NCI-H1417 treated with DMSO at 0.1 percent for 48 hours (cell line): ENCODE measurements around the gene PPARG.
"Not testable (repeated sequence)": the region's sequence is repeated elsewhere in the genome, so short reads cannot be mapped to it uniquely, and the experiment has no call there.

Experiments
- DNase-seq: peaks from one replicate; lab custom pipeline; 2025; lab: John Stamatoyannopoulos, UW

PPARG gene

DNA sequence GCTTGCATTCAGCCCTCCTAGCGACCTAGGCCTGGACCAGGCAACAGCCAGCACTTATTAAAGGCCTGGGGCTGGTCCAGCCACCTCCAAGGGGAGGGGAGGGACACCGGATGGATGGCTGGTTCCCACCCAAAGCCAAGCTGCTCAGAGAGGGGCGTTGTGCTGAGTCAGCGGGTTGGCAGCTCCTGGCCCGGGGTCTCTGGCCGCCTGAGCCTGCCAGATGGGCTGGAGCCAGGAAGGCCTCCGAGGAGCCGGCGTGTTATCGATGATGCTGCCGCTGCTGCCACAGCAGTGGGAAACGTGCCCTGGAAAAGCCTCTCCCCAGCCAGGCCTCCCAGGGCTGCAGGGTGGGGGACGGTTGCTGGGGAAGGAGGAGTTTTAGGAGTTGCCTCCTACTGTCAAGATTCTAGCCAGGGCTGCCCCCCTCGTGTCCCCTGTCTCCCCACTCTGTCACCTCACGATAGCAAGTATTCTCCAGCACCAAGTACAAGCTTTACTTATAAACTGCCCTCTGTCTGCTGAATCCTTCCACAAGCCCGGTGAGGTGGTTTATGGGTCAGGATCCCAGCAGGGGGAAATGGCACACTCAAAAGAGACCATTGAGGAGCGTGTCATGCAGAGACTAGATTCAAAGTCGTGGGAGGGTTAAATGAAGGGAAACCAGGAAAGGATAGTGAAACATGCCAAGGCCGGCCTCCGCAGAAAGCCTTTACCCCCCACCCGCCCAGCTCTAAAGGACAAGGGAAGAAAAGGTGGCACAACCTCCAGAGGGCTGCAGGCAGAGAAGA, 152.3 kb downstream of the PPARG start:
- no peak for DNase-seq

DNA sequence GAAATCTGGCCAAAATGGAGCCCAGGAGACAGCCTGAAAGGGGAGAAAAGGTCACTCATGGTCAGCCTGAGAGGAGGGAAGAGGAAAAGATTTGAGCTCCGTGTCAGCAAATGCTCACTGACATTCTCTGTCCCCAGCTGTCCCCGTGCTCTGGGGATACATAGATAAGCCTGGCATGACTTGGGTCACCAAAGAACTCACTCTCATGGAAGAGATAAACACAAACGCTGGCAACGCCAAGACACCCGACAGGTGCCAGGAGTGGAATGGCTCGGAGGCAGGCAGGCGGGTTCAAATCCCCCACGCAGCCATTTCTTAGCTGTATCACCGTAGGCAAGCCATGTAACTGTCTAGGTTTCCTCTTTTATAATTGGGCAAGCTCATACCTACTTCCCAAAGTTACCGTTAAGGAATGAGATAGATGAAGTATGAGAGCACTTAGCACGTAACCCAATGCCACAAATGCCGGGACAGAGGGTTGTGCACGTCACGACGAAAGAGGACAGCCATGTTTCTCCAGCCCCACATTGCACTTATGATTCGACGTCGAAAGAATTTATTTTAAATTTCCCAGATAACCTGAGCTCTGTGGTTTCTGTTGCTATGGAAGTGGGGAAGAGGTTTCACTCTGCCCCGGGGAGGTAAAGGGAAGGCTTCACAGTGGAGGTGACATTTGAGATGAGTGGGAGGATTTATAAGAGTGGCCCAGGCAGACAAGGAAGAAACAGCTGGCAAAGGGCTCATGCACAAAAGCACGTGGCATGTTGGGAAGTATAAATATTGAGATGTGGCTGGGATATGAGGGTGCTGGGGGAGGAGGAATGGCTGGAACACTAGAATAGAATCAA, 154.0 kb downstream of the PPARG start:
- DNase-seq, result no peak

DNA sequence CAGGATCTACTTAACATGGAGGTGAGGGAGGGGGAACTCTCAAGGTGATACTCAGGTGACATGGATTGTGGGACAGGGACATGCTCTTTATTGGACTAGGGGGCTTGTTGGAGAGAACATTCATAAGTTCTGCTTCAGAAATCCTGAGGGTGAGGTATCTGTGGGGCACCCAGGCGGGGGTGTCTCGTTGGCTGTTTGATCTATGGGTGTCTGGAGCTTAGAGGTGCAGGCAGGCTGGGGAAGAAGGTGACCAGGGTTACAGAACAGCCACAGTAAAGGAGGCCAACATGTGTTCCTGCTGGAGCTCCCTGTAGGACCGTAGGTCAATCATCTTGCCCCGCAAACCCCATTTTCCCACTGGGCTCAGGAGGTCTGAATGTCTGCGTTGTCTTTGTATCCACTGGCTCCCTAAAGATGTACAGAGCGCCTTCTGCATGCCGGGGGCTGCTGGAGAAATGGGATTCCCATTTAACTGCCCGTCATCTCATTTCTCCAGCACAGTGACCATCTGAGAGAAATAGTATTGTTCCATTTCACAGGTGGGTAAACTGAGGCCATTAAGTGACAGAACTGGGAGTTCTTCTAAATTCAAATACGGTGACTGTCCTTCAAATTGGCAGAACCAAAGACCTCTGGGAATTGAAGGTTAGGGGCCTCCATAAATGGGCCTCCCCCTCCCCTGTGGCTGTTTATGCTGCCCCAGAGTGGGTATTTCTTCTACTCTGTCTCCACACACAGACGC, 155.1 kb downstream of the PPARG start:
- DNase-seq, result no peak

DNA sequence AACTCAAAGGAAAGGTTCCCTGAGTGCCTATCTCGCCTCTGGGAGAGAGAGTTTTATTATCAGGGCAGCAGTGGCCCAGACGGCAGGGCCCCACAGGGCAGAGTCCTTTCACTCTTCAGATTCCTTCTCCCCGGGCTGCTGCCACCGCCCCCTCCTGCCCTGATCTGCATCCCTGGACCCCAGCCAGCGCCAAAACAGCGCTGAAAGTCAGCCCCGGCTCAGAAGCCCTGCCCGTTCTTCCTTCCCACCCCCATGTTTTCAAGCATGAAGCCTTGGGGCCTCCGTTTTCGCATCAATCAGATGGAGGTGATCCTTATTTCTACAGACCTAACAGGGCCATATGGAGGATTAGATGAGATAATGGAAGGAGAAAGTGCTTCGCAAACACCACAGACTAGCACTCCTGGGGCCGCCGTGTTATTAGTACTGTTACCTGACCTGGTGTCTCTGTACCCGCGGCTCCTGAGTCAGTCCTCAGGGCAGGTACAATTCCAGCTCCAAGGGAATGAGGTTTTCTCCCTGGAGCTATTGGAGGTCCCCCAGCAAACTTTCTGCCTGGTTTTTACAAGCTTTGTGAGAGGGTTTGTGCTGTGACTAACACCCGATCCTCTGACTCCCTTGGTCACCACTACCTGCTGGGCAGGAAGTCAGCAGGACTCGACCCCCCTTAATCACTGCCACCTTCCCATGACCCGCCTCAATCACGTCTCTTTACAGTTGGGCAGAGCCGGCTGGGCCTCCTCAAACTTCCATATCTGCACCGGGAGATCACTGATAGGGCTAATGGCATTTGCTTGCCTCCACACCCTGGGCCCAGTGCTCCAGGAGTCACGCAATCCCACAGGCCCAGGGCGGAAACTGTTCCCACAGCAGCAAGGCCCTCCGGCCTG, 156.0 kb downstream of the PPARG start:
- DNase-seq, result no peak

DNA sequence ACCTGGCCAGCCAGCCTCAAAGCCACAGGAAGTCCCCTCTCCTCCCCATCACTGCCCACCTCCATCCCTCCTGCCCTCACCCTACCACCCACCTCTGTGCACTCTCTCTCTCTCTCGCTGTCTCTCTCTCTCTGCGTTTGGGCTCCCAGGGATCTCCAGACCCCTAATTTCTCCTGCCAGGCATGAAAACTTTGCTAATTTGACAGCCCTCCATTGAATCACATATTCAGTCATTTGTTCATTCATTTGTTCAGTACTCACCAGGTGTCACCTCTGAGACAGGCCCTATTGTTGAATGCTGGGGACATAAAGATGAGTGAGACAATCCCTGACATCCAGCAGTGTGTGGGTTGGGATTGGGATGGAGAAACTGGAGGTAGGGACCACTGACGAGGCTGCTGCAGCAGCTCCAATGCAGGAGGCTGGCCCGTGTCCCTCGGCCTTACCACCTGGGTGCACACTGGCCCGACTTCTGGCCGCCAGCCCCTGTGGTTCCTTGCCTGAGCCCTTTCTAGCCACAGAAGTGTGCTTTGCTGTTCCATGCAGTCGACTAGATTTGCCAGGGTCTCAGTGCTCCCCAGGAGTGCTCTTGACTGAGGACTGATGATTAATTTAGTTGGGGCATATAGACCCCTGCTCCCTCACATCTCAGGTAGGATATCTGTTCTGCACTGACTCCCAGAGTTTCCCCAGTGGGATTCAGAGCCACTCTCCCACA, 156.8 kb downstream of the PPARG start:
- DNase-seq, result no peak

DNA sequence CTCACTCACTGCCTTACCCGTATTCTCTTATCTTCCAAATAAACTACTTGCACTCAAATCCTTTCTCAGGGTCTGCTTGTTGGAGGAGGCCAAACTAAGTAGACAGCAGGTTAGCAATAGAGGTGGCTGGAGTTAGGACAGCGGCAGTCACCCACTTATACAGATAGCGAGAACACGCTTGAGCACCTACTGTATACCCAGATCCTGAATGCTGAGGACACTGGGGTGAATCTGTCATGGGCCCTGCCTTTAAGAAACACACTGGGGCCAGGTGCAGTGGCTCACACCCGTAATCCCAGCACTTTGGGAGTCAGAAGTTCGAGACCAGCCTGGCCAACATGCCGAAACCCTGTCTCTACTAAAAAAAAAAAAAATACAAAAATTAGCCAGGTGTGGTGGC, 157.4 kb downstream of the PPARG start:
- no peak for DNase-seq

DNA sequence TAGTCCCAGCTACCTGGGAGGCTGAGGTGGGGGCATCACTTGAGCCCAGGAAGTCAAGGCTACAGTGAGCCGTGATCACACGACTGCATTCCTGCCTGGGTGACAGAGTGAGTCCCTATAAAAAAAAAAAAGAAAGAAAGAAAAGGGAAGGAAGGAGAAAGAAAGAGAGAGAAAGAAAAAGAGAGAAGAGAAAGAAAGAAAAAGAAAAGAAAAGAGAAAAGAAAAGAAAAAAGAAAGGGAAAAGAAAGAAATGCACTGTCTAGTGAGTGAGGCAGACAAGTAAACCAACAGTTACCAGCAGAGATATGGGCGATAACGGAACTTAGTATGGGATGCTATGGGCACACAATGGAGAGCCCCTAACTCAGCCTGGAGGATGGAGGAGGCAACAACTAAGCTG, 158.2 kb downstream of the PPARG start:
- DNase-seq, result no peak

DNA sequence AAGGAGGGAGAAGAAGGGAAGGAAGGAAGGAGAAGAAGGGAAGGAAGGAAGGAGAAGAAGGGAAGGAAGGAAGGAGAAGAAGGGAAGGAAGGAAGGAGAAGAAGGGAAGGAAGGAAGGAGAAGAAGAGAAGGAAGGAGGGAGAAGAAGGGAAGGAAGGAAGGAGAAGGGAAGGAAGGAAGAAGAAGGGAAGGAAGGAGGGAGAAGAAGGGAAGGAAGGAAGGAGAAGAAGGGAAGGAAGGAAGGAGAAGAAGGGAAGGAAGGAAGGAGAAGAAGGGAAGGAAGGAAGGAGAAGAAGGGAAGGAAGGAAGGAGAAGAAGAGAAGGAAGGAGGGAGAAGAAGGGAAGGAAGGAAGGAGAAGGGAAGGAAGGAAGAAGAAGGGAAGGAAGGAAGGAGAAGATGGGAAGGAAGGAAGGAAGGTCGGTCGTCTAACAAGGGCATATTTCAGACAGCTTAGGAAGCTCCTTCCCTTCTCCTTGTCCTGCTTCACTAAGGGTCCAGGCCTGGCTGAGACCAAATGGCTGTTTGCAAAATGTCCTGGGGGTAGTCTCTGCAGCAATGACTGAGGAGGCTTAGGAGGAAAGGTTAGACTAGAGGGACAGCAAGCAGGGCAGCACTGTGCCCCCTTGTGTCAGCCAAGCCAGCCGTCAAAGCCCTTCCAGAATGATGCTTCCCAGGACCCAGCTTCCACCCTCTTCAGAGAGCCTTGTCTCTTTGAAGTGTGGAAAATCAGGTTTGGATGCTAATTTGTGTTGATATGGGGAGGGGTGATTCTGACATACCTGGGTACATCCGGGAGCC, 159.7 kb downstream of the PPARG start:
- not testable (repeated sequence) for DNase-seq

DNA sequence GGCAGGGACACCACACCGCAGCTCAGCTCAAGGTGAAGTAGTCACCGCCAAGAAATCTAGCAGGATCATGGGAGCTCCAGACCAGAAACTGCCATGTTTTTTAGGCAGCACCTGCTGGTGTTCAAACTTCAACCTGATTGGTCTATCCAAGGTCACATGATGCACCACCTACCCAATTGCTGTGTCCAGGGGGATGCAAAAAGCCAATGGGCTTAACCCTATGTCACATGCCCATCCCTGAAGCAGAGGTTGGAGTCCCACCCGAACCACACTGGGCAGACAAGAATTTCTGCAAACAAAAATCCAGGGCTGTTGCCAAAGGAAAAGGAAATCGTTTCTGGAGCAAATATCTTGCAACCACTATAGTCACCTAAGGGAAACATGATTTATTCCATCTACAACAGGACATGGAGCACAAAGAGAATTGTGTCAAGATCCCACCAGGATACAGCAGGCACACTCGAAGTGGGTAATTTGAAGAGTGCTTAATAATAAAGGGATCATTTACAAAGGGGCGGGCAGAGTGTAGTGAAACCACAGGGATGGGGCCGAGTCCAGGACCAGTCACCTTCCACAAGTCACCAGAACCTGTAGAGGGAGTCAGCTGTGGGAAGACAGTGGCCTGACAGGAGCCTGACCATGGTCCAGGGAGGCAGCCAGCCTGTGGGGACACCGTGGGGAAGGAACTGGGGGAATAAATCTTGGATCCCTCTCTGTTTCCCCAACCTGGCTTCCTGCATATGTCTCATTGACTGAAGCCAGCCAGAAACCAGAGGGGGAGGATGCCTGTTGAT, 161.2 kb downstream of the PPARG start:
- DNase-seq, result no peak

DNA sequence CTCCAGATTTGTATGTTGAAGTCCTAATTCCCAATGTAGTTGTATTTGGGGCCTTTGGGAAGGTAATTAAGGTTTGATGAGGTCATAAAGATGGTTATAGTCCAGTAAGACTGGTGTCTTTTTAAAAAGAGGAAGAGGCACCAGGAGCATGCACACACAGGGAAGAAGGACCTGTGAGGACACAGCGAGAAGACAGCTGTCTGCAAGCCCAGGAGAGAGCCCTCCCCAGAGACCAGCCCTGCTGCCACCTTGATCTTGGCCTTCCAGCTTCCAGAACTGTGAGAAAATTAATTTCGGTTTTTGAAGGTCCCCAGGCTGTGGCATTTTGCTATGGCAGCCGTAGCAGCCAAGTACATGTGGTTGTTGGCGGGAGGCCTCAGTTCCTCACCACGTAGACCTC, 162.6 kb downstream of the PPARG start:
- no peak for DNase-seq

DNA sequence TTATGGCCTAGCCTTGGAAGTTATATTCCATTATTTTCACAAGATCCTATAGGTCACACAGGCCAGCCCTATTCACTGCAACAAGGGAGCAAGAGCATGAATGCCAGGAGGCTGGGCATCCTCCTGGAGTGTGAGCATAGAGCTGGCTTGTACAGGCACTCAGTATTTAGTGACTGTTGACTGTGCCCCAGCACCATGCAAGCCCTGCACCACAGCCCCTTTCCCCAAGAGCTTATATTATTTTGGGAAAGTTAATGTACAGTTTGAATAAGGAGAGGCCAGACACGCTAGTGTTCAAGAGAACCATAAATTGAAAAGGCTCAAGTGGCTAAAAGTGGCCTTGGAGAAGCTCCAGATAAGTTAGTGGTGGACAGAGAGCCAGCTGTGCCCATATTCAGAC, 163.1 kb downstream of the PPARG start:
- DNase-seq, result no peak

DNA sequence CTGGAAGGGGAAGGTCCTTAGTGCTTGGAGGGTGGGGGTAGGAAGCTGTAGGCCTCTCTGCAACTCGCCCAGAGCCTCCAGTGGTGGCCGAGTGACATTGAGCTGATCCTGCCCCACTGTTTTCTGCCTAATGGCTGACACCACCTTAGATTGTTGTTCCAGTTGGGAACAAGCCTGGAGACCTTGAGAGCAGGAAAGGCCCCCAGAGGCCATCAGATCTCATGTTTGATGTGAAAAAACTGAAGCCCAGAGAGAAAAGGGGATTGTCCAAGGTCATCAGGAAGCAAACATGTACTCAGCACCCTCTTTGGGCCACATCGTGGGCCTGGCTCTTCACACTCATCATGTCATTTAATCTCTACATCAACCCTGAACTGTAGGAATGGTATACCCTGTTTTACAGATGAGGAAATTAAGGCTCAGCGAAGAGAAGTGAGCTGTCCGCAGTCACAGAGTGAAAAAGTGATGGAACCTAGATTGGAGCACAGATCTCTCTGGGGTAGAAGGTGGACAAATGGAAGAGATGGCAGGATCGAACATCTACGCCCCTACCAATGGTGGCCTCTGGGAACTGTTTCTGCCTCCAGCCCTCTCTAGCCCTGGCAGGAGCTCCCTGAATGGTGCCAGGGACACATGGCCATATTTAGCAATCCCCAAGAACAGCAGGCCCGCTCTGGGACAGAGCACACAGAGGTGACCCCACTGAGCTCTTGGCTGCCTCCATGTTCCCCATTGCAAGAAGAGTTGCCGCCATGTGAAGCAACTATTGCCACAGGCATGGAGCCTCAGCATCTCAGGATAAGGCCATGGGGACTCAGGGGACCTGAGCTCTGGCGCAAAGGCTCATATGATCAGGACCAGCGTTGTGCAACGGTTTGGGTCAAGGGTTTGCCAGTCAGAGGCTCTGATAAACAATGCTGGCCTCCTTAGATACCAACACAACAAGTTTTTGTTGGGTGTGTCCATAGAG, 163.8 kb downstream of the PPARG start:
- no peak for DNase-seq

DNA sequence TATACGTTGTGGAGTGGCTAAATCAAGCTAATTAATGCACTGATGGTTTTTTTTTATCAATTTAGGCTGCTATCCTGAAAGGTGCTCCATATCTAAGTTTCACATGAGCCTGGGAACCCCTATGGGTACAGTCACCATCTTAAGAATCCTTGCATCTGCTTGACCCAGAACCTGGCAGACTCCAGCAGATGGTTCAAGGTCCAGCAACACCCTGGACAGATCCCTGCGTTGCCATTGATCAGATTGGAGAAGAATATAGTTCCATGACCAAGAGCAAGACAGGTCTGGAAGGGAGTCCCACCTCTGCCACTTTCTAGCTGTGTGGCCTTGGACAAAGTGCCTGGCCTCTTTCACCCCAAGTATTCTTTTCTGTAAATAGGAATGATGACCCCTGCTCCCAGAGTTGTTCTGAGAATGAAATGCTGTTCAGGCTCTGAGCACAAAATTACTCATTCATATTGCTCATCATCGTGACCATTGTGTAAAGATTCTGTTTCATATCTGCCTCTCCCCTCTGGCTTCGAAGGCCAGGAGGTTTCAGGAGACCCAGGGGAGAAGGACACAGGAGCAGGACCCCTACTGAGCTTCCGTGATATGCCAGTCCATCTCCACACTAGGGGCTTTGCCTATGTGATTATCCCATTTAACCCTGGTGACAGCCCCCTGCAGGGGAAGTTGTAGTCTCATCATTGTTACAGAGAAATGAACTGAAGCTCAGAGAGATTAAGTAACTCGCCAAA, 165.4 kb downstream of the PPARG start:
- DNase-seq, result no peak

DNA sequence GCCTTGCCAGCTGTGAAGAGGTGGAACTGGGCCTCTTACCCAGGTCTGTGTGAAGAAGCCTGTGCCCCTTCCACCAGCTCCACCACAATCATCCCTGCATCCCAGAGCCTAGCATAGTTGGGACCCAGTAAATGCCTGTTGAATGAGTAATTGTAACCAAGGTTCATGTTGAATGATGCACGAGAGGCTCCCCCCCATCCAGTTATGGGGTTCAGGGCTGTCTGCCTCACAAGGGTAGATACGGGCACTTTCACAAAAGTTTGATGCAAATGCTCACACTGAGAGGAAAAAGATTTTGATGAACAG, 165.9 kb downstream of the PPARG start:
- no peak for DNase-seq

DNA sequence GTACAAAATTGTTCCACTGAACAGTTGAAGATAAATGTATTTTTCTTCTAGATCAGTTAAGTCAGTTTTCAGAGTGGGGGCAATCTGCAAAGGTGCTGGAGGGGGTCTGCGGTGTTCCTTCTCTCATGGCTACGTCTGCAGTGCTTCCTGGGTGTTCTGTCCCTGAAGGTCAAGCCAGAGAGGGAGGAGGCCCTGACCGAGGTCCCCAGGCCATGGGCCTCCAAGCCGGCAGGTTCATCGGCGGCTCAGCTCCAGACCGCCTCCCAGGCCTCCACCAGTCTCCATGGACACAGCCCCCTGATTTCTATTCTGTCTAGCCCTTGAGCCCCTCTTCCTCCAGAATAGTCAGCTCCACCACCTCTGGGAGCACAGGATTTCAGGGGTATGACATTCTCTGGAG, 166.9 kb downstream of the PPARG start:
- no peak for DNase-seq

DNA sequence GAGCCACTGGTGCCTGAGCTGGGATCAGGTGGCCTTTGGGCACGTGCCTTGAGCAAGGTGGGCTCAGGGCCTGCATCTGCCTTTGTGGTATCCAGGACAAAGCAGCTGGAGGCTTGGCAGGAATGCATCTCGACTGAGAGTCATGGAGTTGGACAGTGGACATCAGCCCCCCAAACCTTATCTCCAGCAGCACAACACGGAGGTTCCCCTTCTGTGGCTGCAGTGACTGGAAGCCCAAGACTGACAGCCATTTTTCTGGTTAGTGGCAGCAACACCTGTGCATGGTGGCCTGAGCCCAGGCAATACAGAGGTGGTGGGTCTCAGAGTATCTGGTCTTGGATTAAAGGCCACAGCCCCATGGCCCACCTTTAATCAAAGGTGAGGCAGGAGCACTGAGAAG, 167.6 kb downstream of the PPARG start:
- no peak for DNase-seq

DNA sequence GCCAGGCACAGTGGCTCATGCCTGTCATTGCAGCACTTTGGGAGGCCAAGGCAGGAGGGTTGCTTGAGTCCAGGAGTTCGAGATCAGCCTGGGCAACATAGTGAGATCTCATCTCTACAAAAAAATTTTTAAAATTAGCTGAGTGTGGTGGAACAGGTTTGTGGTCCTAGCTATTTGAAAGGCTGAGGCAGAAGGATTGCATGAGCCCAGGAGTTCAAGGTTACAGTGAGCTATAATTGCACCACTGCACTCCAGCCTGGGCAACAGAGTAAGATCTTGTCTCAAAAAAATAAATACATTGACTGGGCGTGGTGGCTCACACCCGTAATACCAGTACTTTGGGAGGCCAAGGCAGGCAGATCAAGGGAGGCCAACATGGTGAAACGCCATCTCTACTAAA, 168.5 kb downstream of the PPARG start:
- not testable (repeated sequence) for DNase-seq

DNA sequence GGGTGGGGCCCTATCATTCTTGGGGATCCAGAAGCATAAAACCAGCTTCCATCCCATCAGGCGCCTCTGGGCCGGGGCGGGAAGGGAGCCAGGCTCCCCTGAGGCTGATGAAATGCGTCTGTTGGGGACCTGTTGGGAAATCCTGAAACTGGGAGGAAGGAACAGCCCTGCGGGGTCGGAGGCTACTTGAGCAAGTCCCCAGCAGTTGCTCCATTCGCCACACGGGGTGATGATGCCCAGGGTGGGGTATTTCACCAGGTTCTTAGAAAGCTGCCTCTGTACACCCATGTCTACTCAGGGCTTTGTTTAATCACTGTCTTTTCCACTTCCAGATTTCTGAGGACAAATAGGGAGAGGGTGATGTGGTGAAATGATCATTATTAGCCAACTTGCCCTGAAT, 170.0 kb downstream of the PPARG start:
- no peak for DNase-seq
